ENCODE data around the gene LRP2BP.
"Not testable (repeated sequence)": the region's sequence is repeated elsewhere in the genome, so short reads cannot be mapped to it uniquely, and the experiment has no call there.

LRP2BP gene

GRCh38 chr4:185323606-185324005 lies 72.1 kb downstream of the LRP2BP start:
- Histone ChIP-seq H3K4me3 (no peak overlapping the region), H3K27ac (no peak overlapping the region)
- no peak for TF ChIP-seq CTCF (IDR thresholded peaks at IDR 0.05)
- DNase-seq (ENCODE audit: low spot score), result no peak

GRCh38 chr4:185322803-185323202 lies 72.9 kb downstream of the LRP2BP start:
- TF ChIP-seq CTCF (IDR thresholded peaks at IDR 0.05), result no peak
- Histone ChIP-seq H3K4me3 (no peak overlapping the region), H3K27ac (no peak overlapping the region)
- no peak for DNase-seq (ENCODE audit: low spot score)

GRCh38 chr4:185318679-185319078 lies 77.0 kb downstream of the LRP2BP start:
- Histone ChIP-seq H3K4me3 (no peak overlapping the region), H3K27ac (no peak overlapping the region)
- TF ChIP-seq CTCF (IDR thresholded peaks at IDR 0.05), result no peak
- no peak for DNase-seq (ENCODE audit: low spot score)

GRCh38 chr4:185317880-185318279 lies 77.8 kb downstream of the LRP2BP start:
- DNase-seq (ENCODE audit: low spot score), result no peak
- no peak overlapping the region for H3K27ac ChIP-seq
- no peak for TF ChIP-seq CTCF (IDR thresholded peaks at IDR 0.05)
- no peak overlapping the region for H3K4me3 ChIP-seq

GRCh38 chr4:185317462-185317861 lies 78.3 kb downstream of the LRP2BP start:
- H3K4me3 ChIP-seq; DNase-seq (ENCODE audit: low spot score); H3K27ac ChIP-seq: not testable (repeated sequence)
